Activated CD4-positive, alpha-beta memory T cell treated with anti-CD3 and anti-CD28 coated beads, Interleukin-2, amount 10 ng/mL, durations not matched to agents 7 days and 5 days (primary cell): ENCODE data around the gene ZDBF2. TPM values are rescaled to one million over a fixed set of nuclear protein-coding genes. Genes with fewer than 3 reads are reported as not detected.
A peak's percentile ranks its signal among the peaks of the same experiment; 100 is the strongest.
"Not testable (repeated sequence)": the region's sequence is repeated elsewhere in the genome, so short reads cannot be mapped to it uniquely, and the experiment has no call there.

ENCODE experiments used
- CTCF ChIA-PET: fragments of 350-600 bp; sonication (Branson Sonifier 250); formaldehyde crosslinking; loops from one replicate; lab custom pipeline; 2021; ENCODE audit warnings: antibody characterized with exemption, inconsistent platforms; lab: Charles Lee
- POLR2A ChIA-PET: fragments of 350-600 bp; sonication (Branson Sonifier 250); formaldehyde crosslinking; loops from one replicate; lab custom pipeline; 2021; ENCODE audit warnings: antibody characterized with exemption; lab: Charles Lee
- DNase-seq: peaks from one replicate; pipeline ENCODE4 v3.0.0-alpha.2; 2020
- H3K27ac Mint-ChIP-seq: one replicate; pipeline ENCODE4 v1.8.0; 2021; ENCODE audit warnings: mild to moderate bottlenecking, mixed read lengths
- H3K27me3 Mint-ChIP-seq: one replicate; pipeline ENCODE4 v1.8.0; 2021; ENCODE audit warnings: mixed read lengths
- H3K36me3 Mint-ChIP-seq: one replicate; pipeline ENCODE4 v1.8.0; 2021; ENCODE audit warnings: low read depth, mixed read lengths
- H3K4me1 Mint-ChIP-seq: one replicate; pipeline ENCODE4 v1.8.0; 2021; ENCODE audit warnings: mixed read lengths
- H3K4me3 Mint-ChIP-seq: one replicate; pipeline ENCODE4 v1.8.0; 2021; ENCODE audit warnings: mild to moderate bottlenecking, mixed read lengths
- H3K9me3 Mint-ChIP-seq: one replicate; pipeline ENCODE4 v1.8.0; 2021; ENCODE audit warnings: mixed read lengths
- total RNA-seq, 2 experiments: library from RNA; stranded (reverse); gene quantifications; one replicate each; pipeline ENCODE4 v1.2.3, GENCODE V29; 2021

The ZDBF2 gene
- total RNA-seq, 2 experiments from 2014 or later, result 13.2 to 15.6 TPM

GRCh38 chr2:206250041-206250897 is 24.2 kb upstream of the ZDBF2 start:
- Mint-ChIP-seq H3K9me3 (no peaks in the 10 kb centered on the region), H3K36me3 (no peaks in the 10 kb centered on the region), H3K4me1 (peaks cover 14% of the 10 kb centered on the region), H3K4me3 (peak overlapping the region; percentile 77), H3K27me3 (peaks cover 47% of the 10 kb centered on the region), H3K27ac (no peak overlapping the region)
- ChIA-PET CTCF (interaction anchor here (0.7 kb wide), 2 partner anchors 55 to 1633 kb away, joined by 3 read pairs; no protein-coding TSS in a partner anchor), POLR2A (no interaction called here)
- peak; percentile 23 for DNase-seq

GRCh38 chr2:206253125-206253776 is 21.2 kb upstream of the ZDBF2 start:
- POLR2A ChIA-PET, result no interaction called here
- Mint-ChIP-seq H3K9me3 (no peaks in the 10 kb centered on the region), H3K27me3 (peaks cover 62% of the 10 kb centered on the region), H3K27ac (no peak overlapping the region), H3K4me1 (peaks cover 9% of the 10 kb centered on the region), H3K4me3 (no peak overlapping the region), H3K36me3 (no peaks in the 10 kb centered on the region)
- no peak for DNase-seq
- CTCF ChIA-PET, result no interaction called here

- H3K36me3 Mint-ChIP-seq, result no peaks in the 10 kb centered on the region
- POLR2A ChIA-PET, result no interaction called here
- peaks cover 9% of the 10 kb centered on the region for H3K4me1 Mint-ChIP-seq
- no peak overlapping the region for H3K27ac Mint-ChIP-seq
- CTCF ChIA-PET, result no interaction called here
- no peak for DNase-seq
- no peak overlapping the region for H3K4me3 Mint-ChIP-seq
- H3K27me3 Mint-ChIP-seq, result peaks cover 59% of the 10 kb centered on the region
- H3K9me3 Mint-ChIP-seq, result no peaks in the 10 kb centered on the region
Observed at GRCh38 chr2:206253777-206254166, 20.7 kb upstream of the ZDBF2 start.

GRCh38 chr2:206255003-206255402 is 19.5 kb upstream of the ZDBF2 start:
- no peaks in the 10 kb centered on the region for H3K9me3 Mint-ChIP-seq
- POLR2A ChIA-PET, result no interaction called here
- CTCF ChIA-PET, result no interaction called here

GRCh38 chr2:206256706-206257205 is 17.7 kb upstream of the ZDBF2 start:
- Mint-ChIP-seq H3K4me3 (no peak overlapping the region), H3K27ac (no peak overlapping the region), H3K27me3 (peaks cover 62% of the 10 kb centered on the region), H3K36me3 (no peaks in the 10 kb centered on the region), H3K4me1 (peaks cover 4% of the 10 kb centered on the region), H3K9me3 (no peaks in the 10 kb centered on the region)
- ChIA-PET CTCF (no interaction called here), POLR2A (interaction anchor here (1.4 kb wide), 1 partner anchor 8 kb away, joined by 3 read pairs; no protein-coding TSS in a partner anchor)
- DNase-seq, result no peak

More at GRCh38 chr2:206255003-206255402, 19.5 kb upstream of the ZDBF2 start:
- peaks cover 59% of the 10 kb centered on the region for H3K27me3 Mint-ChIP-seq
- no peaks in the 10 kb centered on the region for H3K36me3 Mint-ChIP-seq
- no peak for DNase-seq
- H3K27ac Mint-ChIP-seq, result no peak overlapping the region
- peaks cover 11% of the 10 kb centered on the region for H3K4me1 Mint-ChIP-seq
- no peak overlapping the region for H3K4me3 Mint-ChIP-seq

- H3K27ac Mint-ChIP-seq, result no peak overlapping the region
- H3K4me3 Mint-ChIP-seq, result no peak overlapping the region
- no peaks in the 10 kb centered on the region for H3K9me3 Mint-ChIP-seq
- H3K4me1 Mint-ChIP-seq, result peaks cover 4% of the 10 kb centered on the region
- ChIA-PET POLR2A (interaction anchor here (1.4 kb wide), 1 partner anchor 8 kb away, joined by 3 read pairs; no protein-coding TSS in a partner anchor), CTCF (no interaction called here)
- H3K36me3 Mint-ChIP-seq, result no peaks in the 10 kb centered on the region
- no peak for DNase-seq
- H3K27me3 Mint-ChIP-seq, result peaks cover 59% of the 10 kb centered on the region
Observed at GRCh38 chr2:206257350-206257749, 17.1 kb upstream of the ZDBF2 start.

GRCh38 chr2:206257861-206258260 is 16.6 kb upstream of the ZDBF2 start:
- Mint-ChIP-seq H3K27me3 (peaks cover 59% of the 10 kb centered on the region), H3K36me3 (peaks cover under 1% of the 10 kb centered on the region), H3K4me3 (no peak overlapping the region), H3K9me3 (no peaks in the 10 kb centered on the region), H3K27ac (no peak overlapping the region), H3K4me1 (peaks cover 4% of the 10 kb centered on the region)
- CTCF ChIA-PET, result no interaction called here
- no peak for DNase-seq
- POLR2A ChIA-PET, result interaction anchor here (1.4 kb wide), 1 partner anchor 9 kb away, joined by 3 read pairs; no protein-coding TSS in a partner anchor

- H3K9me3 Mint-ChIP-seq, H3K36me3 Mint-ChIP-seq, H3K4me1 Mint-ChIP-seq, H3K4me3 Mint-ChIP-seq, H3K27ac Mint-ChIP-seq, DNase-seq: not testable (repeated sequence)
- peaks cover 59% of the 10 kb centered on the region for H3K27me3 Mint-ChIP-seq
- POLR2A ChIA-PET, result interaction anchor here (0.7 kb wide), 1 partner anchor 46 kb away, joined by 3 read pairs; a partner anchor contains a TSS
- CTCF ChIA-PET, result interaction anchor here (1.4 kb wide), 1 partner anchor 94 kb away, joined by 6 read pairs; no protein-coding TSS in a partner anchor
Observed at GRCh38 chr2:206258615-206259014, 15.8 kb upstream of the ZDBF2 start.

GRCh38 chr2:206259376-206260187 is 14.9 kb upstream of the ZDBF2 start:
- DNase-seq, result no peak
- Mint-ChIP-seq H3K27me3 (peaks cover 61% of the 10 kb centered on the region), H3K36me3 (peaks cover 3% of the 10 kb centered on the region), H3K27ac (no peak overlapping the region), H3K9me3 (no peaks in the 10 kb centered on the region), H3K4me1 (peaks cover 11% of the 10 kb centered on the region), H3K4me3 (no peak overlapping the region)
- POLR2A ChIA-PET, result interaction anchor here (0.6 to 0.7 kb wide), 2 partner anchors 16 to 47 kb away, joined by 3 to 4 read pairs; a partner anchor contains a TSS
- CTCF ChIA-PET, result interaction anchor here (0.6 to 1.7 kb wide), 6 partner anchors 10 to 98 kb away, joined by 3 to 6 read pairs (median 4); no protein-coding TSS in a partner anchor

- Mint-ChIP-seq H3K27ac (no peak overlapping the region), H3K27me3 (peaks cover 60% of the 10 kb centered on the region), H3K4me3 (no peak overlapping the region), H3K36me3 (peaks cover 3% of the 10 kb centered on the region), H3K4me1 (peaks cover 11% of the 10 kb centered on the region), H3K9me3 (no peaks in the 10 kb centered on the region)
- ChIA-PET CTCF (interaction anchor here (0.6 to 1.7 kb wide), 6 partner anchors 10 to 99 kb away, joined by 3 to 6 read pairs (median 4); no protein-coding TSS in a partner anchor), POLR2A (no interaction called here)
- DNase-seq, result no peak
Observed at GRCh38 chr2:206260188-206261012, 14.1 kb upstream of the ZDBF2 start.

GRCh38 chr2:206263959-206264603 is 10.4 kb upstream of the ZDBF2 start:
- Mint-ChIP-seq H3K27me3 (peaks cover 75% of the 10 kb centered on the region), H3K36me3 (peaks cover 3% of the 10 kb centered on the region), H3K4me3 (peak overlapping the region; percentile 0), H3K9me3 (no peaks in the 10 kb centered on the region), H3K27ac (no peak overlapping the region), H3K4me1 (peaks cover 11% of the 10 kb centered on the region)
- DNase-seq, result no peak
- CTCF ChIA-PET, result interaction anchor here (1.1 kb wide), 1 partner anchor 10 kb away, joined by 4 read pairs; no protein-coding TSS in a partner anchor
- POLR2A ChIA-PET, result no interaction called here
